Suprapubic skin (tissue), 4 donors: ENCODE results near the gene VKORC1. TPM values are rescaled to one million over a fixed set of nuclear protein-coding genes. Genes with fewer than 3 reads are reported as not detected.

Source experiments
- DNase-seq, 2 donors: peaks; one replicate each; pipeline ENCODE4 v3.0.0-alpha.2; 2019; ENCODE audit warnings: low spot score in 2 of 2
- H3K27ac ChIP-seq: fragments of 200-600 bp; sonication (generic); one replicate; pipeline ENCODE4 v1.5.1; 2019
- H3K27me3 ChIP-seq: fragments of 200-600 bp; sonication (generic); one replicate; pipeline ENCODE4 v1.5.1; 2019
- H3K36me3 ChIP-seq: fragments of 200-600 bp; sonication (generic); one replicate; pipeline ENCODE4 v1.5.1; 2019
- H3K4me1 ChIP-seq: fragments of 200-600 bp; sonication (generic); one replicate; pipeline ENCODE4 v1.5.1; 2019
- H3K4me3 ChIP-seq: fragments of 200-600 bp; sonication (generic); one replicate; pipeline ENCODE4 v1.5.1; 2019; ENCODE audit warnings: mild to moderate bottlenecking
- H3K9me3 ChIP-seq: fragments of 200-600 bp; sonication (generic); one replicate; pipeline ENCODE4 v1.5.1; 2019
- EP300 ChIP-seq: sonication (generic); formaldehyde crosslinking; IDR thresholded peaks from one replicate; pipeline ENCODE4 v1.6.1; 2017; ENCODE audit warnings: antibody characterized with exemption
- POLR2A ChIP-seq, 2 donors: fragments of 450-650 bp; IDR thresholded peaks; one replicate each; pipeline ENCODE4 v1.6.1; 2017; ENCODE audit warnings: antibody characterized with exemption in 2 of 2, mild to moderate bottlenecking in 2 of 2, moderate library complexity in 2 of 2
- POLR2AphosphoS5 ChIP-seq, 3 donors: sonication (generic); formaldehyde crosslinking; IDR thresholded peaks; one replicate each; pipeline ENCODE4 v1.6.1; 2017; ENCODE audit warnings: antibody characterized with exemption in 3 of 3
- WGBS: methylation state at CpG from one replicate; pipeline ENCODE4 v1.1.5; 2018; 5-methylcytosine and 5-hydroxymethylcytosine counted together
- total RNA-seq, 4 donors: library from RNA; depleted of rRNA; stranded (reverse); fragments of >200 nt; gene quantifications; one replicate each; pipeline ENCODE4 v1.1.0, GENCODE V29; 2016
- TF ChIP-seq, protein P1 (sequence below), 2 donors: fragments of 200-600 bp in 1 of 2; fragments of 450-650 bp in 1 of 2; sonication (generic) in 1 of 2; IDR thresholded peaks; one replicate each; pipeline ENCODE4 v1.5.1; 2016 to 2019; ENCODE audit warnings: antibody characterized with exemption in 2 of 2, mild to moderate bottlenecking in 1 of 2, moderate library complexity in 1 of 2

Gene VKORC1
- total RNA-seq, 4 donors from 2014 or later = 53.8 to 79.3 (median 68.0) TPM

DNA sequence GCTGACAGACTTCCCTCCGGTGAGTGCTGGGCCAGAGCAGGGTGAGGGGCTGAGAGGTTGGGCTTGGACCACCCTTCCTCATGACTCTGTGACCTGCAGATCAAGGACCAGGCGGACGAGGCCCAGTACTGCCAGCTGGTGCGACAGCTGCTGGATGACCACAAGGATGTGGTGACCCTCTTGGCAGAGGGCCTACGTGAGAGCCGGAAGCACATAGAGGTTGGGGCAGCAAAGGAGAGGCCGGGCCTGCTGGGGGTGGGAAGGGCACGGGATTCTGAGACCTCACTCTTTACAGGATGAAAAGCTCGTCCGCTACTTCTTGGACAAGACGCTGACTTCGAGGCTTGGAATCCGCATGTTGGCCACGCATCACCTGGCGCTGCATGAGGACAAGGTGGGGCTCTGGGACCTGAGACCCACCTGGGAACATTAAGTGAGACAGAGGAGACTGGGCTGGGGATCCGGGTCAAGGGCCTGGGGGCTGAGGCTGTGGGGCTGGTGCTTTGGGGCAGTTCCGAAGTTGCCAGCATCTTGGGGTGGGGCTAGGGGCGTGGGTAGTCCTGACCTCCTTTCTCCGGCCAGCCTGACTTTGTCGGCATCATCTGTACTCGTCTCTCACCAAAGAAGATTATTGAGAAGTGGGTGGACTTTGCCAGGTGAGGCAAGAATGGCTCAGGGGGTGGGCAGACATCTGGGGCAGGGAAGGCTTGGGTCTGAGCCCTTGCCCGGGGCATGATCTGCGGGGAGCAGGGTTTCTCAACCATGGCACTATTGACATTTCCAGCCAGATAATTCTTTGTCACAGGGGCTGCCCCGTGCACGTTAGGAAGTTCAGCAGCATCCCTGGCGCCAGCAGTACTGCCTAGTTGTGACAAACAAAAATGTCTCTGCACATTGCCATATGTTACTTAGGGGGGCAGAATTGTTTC lies 15.8 kb upstream of the VKORC1 start:
- H3K27me3 ChIP-seq = no peaks in the 10 kb centered on the region
- TF ChIP-seq POLR2A (IDR thresholded peaks at IDR 0.05) = no peak
- no peak for TF ChIP-seq POLR2AphosphoS5 (IDR thresholded peaks at IDR 0.05)
- no peak for TF ChIP-seq EP300
- TF ChIP-seq, protein P1, sequence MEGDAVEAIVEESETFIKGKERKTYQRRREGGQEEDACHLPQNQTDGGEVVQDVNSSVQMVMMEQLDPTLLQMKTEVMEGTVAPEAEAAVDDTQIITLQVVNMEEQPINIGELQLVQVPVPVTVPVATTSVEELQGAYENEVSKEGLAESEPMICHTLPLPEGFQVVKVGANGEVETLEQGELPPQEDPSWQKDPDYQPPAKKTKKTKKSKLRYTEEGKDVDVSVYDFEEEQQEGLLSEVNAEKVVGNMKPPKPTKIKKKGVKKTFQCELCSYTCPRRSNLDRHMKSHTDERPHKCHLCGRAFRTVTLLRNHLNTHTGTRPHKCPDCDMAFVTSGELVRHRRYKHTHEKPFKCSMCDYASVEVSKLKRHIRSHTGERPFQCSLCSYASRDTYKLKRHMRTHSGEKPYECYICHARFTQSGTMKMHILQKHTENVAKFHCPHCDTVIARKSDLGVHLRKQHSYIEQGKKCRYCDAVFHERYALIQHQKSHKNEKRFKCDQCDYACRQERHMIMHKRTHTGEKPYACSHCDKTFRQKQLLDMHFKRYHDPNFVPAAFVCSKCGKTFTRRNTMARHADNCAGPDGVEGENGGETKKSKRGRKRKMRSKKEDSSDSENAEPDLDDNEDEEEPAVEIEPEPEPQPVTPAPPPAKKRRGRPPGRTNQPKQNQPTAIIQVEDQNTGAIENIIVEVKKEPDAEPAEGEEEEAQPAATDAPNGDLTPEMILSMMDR (IDR thresholded peaks at IDR 0.05) = no peak
- WGBS = 89% methylated on average over 22 of the region's 26 CpGs
- no peak overlapping the region for H3K4me3 ChIP-seq
- H3K9me3 ChIP-seq = no peaks in the 10 kb centered on the region
- no peak for DNase-seq
- H3K4me1 ChIP-seq = peaks cover 75% of the 10 kb centered on the region
- no peak overlapping the region for H3K27ac ChIP-seq
- H3K36me3 ChIP-seq = peaks cover 34% of the 10 kb centered on the region

DNA sequence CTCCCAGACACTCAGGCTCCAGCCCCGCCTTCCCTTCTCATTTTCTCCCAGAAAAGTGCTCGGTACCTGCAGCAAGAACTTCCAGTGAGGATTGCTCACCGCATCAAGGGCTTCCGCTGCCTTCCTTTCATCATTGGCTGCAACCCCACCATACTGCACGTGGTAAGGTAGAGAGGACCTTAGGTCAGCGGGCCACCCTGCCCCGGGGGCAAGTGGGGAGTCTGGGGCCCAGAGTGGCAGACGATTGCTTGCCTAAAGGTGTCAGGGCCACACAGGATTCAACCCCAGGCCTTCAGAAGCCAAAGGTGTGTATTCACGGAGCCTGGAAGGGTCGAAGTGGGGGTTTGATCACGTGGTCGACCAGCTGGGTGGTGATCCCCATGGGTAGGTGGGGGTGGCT lies 15.0 kb upstream of the VKORC1 start:
- no peak overlapping the region for H3K27ac ChIP-seq

DNA sequence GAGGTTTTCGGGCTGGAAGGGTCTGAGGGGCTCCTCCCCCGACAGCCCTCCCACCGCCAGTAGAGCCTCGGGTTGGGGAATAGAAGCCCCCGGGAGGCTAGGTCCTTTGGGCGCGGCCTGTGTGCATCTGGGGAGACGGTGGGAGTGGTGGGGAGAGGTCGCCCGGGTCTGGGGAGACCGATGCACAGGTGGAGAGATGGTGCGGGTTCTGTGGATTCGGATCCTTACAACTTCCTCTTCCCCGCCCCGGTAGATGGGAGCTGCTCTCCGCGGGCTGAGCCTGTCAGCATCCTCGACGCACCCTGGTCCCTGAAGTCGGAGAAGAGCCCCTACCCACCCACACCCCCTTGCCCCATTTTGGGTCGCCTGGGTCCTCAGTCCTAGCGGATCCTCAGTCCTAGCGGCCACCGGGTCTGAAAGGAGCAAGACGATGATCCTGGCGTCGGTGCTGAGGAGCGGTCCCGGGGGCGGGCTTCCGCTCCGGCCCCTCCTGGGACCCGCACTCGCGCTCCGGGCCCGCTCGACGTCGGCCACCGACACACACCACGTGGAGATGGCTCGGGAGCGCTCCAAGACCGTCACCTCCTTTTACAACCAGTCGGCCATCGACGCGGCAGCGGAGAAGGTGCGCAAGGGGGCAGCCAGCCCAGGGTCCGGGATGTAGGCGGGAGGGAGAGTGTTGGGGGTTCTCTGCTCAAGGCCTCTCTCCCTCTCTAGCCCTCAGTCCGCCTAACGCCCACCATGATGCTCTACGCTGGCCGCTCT lies 14.4 kb upstream of the VKORC1 start:
- Histone ChIP-seq H3K4me1 (peaks cover 67% of the 10 kb centered on the region), H3K36me3 (peaks cover 34% of the 10 kb centered on the region), H3K9me3 (no peaks in the 10 kb centered on the region), H3K27me3 (no peaks in the 10 kb centered on the region), H3K4me3 (peak overlapping the region; percentile 100), H3K27ac (peak overlapping the region; percentile 89)
- TF ChIP-seq EP300 (no peak), POLR2AphosphoS5 (IDR thresholded peaks at IDR 0.05) (no peak), POLR2A (IDR thresholded peaks at IDR 0.05) (no peak)
- TF ChIP-seq, protein P1 (IDR thresholded peaks at IDR 0.05) = no peak
- 57% methylated on average over 34 of the region's 57 CpGs for WGBS
- no peak for DNase-seq

More for the DNA sequence above, 15.0 kb upstream of the VKORC1 start:
- peak overlapping the region; percentile 100 for H3K4me3 ChIP-seq
- H3K27me3 ChIP-seq = no peaks in the 10 kb centered on the region
- H3K36me3 ChIP-seq = peaks cover 34% of the 10 kb centered on the region
- TF ChIP-seq POLR2A (IDR thresholded peaks at IDR 0.05) (no peak), EP300 (no peak), POLR2AphosphoS5 (IDR thresholded peaks at IDR 0.05) (no peak)
- TF ChIP-seq, protein P1 (IDR thresholded peaks at IDR 0.05) = no peak
- no peak for DNase-seq
- H3K4me1 ChIP-seq = peaks cover 72% of the 10 kb centered on the region
- H3K9me3 ChIP-seq = no peaks in the 10 kb centered on the region
- WGBS = 85% methylated on average over 10 of the region's 12 CpGs

DNA sequence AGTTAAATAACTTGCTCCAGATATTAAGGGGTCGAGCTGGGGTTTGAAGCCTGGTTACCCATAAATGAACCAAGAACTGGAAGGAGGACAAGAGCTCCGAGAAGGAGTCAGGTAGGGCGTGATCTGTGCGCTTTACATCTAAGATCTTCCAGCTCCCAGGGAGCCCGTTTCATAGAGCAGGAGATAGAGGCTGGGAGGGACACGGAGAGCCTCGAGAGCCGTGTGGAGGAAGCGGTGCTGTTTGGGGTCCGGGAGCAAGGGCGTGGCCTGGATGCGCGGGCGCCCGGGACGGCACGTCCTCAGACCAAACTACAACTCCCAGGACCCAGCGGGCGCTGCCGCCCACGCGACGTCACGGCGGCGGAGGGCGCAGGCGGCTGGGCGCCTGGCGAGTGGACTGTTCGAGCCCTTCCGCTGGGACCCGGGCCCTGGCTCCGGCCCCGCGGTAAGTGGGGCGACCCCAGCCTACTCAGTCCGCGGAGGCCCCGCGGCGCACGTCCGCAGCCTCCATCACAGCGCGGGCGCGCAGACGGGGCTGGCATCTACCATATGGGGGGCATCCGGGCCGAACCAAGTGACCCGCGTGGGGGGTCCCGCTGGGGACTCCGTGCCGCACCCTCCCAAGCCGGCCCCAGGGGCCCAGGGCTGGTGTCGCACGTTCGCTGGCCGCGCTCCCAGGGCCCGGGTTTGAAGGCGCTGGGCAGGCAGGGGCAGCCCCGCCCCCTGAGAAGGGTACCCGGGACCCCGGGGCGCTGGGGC lies 13.6 kb upstream of the VKORC1 start, which contains the start of gene BCKDK:
Gene BCKDK, plus strand, starts transcription at position 352 of the 759 bp plus-strand sequence. CDS start 838 bp downstream, outside the sequence.
- TF ChIP-seq POLR2A (IDR thresholded peaks at IDR 0.05) (no peak), POLR2AphosphoS5 (IDR thresholded peaks at IDR 0.05) (peak in 1 of 3 donors; percentile 44)
- no peak for DNase-seq
- Histone ChIP-seq H3K27me3 (no peaks in the 10 kb centered on the region), H3K27ac (peak within 1 kb of the TSS; percentile 89), H3K9me3 (no peaks in the 10 kb centered on the region), H3K4me3 (peak within 1 kb of the TSS; percentile 100), H3K36me3 (peaks cover 34% of the 10 kb centered on the region), H3K4me1 (peaks cover 59% of the 10 kb centered on the region)
- WGBS = 29% methylated on average over 6 of the region's 68 CpGs

- no peak for DNase-seq
- WGBS = 95% methylated on average over 6 of the region's 6 CpGs
- H3K4me3 ChIP-seq = no peak overlapping the region
- H3K4me1 ChIP-seq = peaks cover 52% of the 10 kb centered on the region
- H3K27ac ChIP-seq = no peak overlapping the region
- H3K36me3 ChIP-seq = peaks cover 32% of the 10 kb centered on the region
- H3K9me3 ChIP-seq = no peaks in the 10 kb centered on the region
- H3K27me3 ChIP-seq = no peaks in the 10 kb centered on the region
- TF ChIP-seq, protein P1 (IDR thresholded peaks at IDR 0.05) = no peak
- no peak for TF ChIP-seq EP300
- no peak for TF ChIP-seq POLR2AphosphoS5 (IDR thresholded peaks at IDR 0.05)
- TF ChIP-seq POLR2A (IDR thresholded peaks at IDR 0.05) = no peak
Observed at GRCh38 chr16:31107465-31107867, 12.9 kb upstream of the VKORC1 start.
